ENCODE measurements around the gene TNS3. TPM values are rescaled to one million over a fixed set of nuclear protein-coding genes. Genes with fewer than 3 reads are reported as not detected.

Gene TNS3
- total and polyA plus RNA-seq, 2 donors (not counting 3 experiments of a cell fraction or from before 2014, with no cell fraction given), result 10.4 to 45.1 TPM

GRCh38 chr7:47283497-47284131 is 298.3 kb downstream of the TNS3 start:
- no TSS peak for BruUV-seq (replicated peaks)
- Histone ChIP-seq H3K4me3 (replicated peaks in 1 of 3; ENCODE audit: insufficient read depth in 1 of 3, low read depth in 1 of 3, low read length in 3 of 3) (no peak overlapping the region), H3K9me1 (replicated peaks; ENCODE audit: control insufficient read depth, extremely low read depth, insufficient read depth, low read length) (no peaks in the 10 kb centered on the region), H3K9me3 (replicated peaks; ENCODE audit: control insufficient read depth, insufficient read depth, low read length) (no peaks in the 10 kb centered on the region), H3K4me1 (ENCODE audit: control insufficient read depth, extremely low read depth, insufficient read depth, low read length) (no peaks in the 10 kb centered on the region), H3K79me2 (ENCODE audit: control insufficient read depth, insufficient read depth, low read length) (no peaks in the 10 kb centered on the region), H2AFZ (ENCODE audit: low read depth, low read length) (no peak overlapping the region), H3K4me2 (ENCODE audit: insufficient read depth, low read length) (no peak overlapping the region), H3K27me3 (ENCODE audit: control insufficient read depth in 2 of 2, insufficient read depth in 2 of 2, low read length in 2 of 2) (no peaks in the 10 kb centered on the region), H3K27ac (ENCODE audit: insufficient read depth, low read depth, low read length) (no peak overlapping the region), H4K20me1 (replicated peaks; ENCODE audit: control insufficient read depth, extremely low read depth, insufficient read depth, low read length) (no peaks in the 10 kb centered on the region), H3K36me3 (ENCODE audit: control insufficient read depth in 2 of 2, extremely low read depth in 1 of 2, insufficient read depth in 2 of 2, low read length in 2 of 2) (peaks cover 0 to 3% of the 10 kb centered on the region in 2 experiments), H3K9ac (replicated peaks; ENCODE audit: extremely low read depth, insufficient read depth, low read length) (no peak overlapping the region)
- dilution Hi-C loops (cut with MboI; ENCODE audit: extremely low pct_ligation_motif_present, low sequenced_read_pairs) (no loop called here), intact Hi-C loops (cut with micrococcal nuclease) (no loop called here)
- POLR2A ChIA-PET, result no interaction called here
- no peak for DNase-seq (ENCODE audit: low read depth, low spot score)
- FAIRE-seq, result no peak
- TF ChIP-seq POLR2A (IDR thresholded peaks at IDR 0.05; ENCODE audit: low read depth, low read length), result no peak
- no peak for TF ChIP-seq CTCF (IDR thresholded peaks at IDR 0.05; ENCODE audit: extremely low read depth in 1 of 2, insufficient read depth in 1 of 2, low read depth in 1 of 2, low read length in 2 of 2)
- no peak for TF ChIP-seq MYC (IDR thresholded peaks at IDR 0.05; ENCODE audit: low read depth, low read length)
- TF ChIP-seq JUN (IDR thresholded peaks at IDR 0.05; ENCODE audit: borderline replicate concordance, insufficient read depth, insufficient read length, low read depth), result no peak
- no peak for TF ChIP-seq POLR2AphosphoS5 (IDR thresholded peaks at IDR 0.05; ENCODE audit: insufficient read depth, low read depth, low read length)
- no peak for TF ChIP-seq EZH2 (IDR thresholded peaks at IDR 0.05; ENCODE audit: borderline replicate concordance, low read depth, low read length, severe bottlenecking)
- no peak for TF ChIP-seq FOS (IDR thresholded peaks at IDR 0.05; ENCODE audit: borderline replicate concordance, insufficient read depth, low read length)
- no peak for TF ChIP-seq MAX (IDR thresholded peaks at IDR 0.05; ENCODE audit: insufficient read depth, insufficient read length)
- TF ChIP-seq GATA2 (IDR thresholded peaks at IDR 0.05; ENCODE audit: insufficient read depth, insufficient read length, low read depth, low read length), result no peak
- CTCF ChIA-PET, result no interaction called here

All from endothelial cell of umbilical vein (primary cell).